RWPE2 (cell line): ENCODE results near the gene CDX1.

Experiments used
- ATAC-seq: fragments of 200-7000 bp; cut with Tn5 transposase; 3 replicates; pipeline ENCODE4 v1.9.1; 2021; ENCODE audit warnings: low read depth
- DNase-seq: peaks from one replicate; pipeline ENCODE4 v3.0.0-alpha.2; 2020; ENCODE audit warnings: low spot score
- H3K27ac ChIP-seq: fragments of 450-650 bp; 2 replicates; pipeline ENCODE4 v1.5.1; 2017; ENCODE audit warnings: mild to moderate bottlenecking; ENCODE audit not compliant: poor library complexity, severe bottlenecking
- H3K27me3 ChIP-seq: fragments of 250-450 bp; sonication (Bioruptor Pico); 2 replicates; pipeline ENCODE4 v1.5.1; 2021; ENCODE audit warnings: mild to moderate bottlenecking, moderate library complexity; ENCODE audit not compliant: insufficient read depth, poor library complexity, severe bottlenecking
- H3K36me3 ChIP-seq: fragments of 250-450 bp; sonication (Bioruptor Pico); 2 replicates; pipeline ENCODE4 v1.5.1; 2020; ENCODE audit warnings: low read depth, mild to moderate bottlenecking, moderate library complexity
- H3K4me1 ChIP-seq: fragments of 250-450 bp; sonication (Bioruptor Pico); 2 replicates; pipeline ENCODE4 v1.5.1; 2021; ENCODE audit warnings: mild to moderate bottlenecking, moderate library complexity; ENCODE audit not compliant: insufficient read depth, poor library complexity, severe bottlenecking
- H3K4me3 ChIP-seq: fragments of 250-450 bp; sonication (Bioruptor Pico); 2 replicates; pipeline ENCODE4 v1.5.1; 2021; ENCODE audit warnings: mild to moderate bottlenecking, moderate library complexity; ENCODE audit not compliant: severe bottlenecking
- H3K9me3 ChIP-seq: fragments of 250-450 bp; sonication (Bioruptor Pico); 2 replicates; pipeline ENCODE4 v1.5.1; 2021; ENCODE audit warnings: mild to moderate bottlenecking, moderate library complexity; ENCODE audit not compliant: severe bottlenecking
- TF ChIP-seq, protein P1 (sequence below): fragments of 450-650 bp; IDR thresholded peaks from one replicate; pipeline ENCODE4 v1.5.1; 2017; ENCODE audit warnings: mild to moderate bottlenecking, moderate library complexity; ENCODE audit not compliant: poor library complexity, severe bottlenecking

Gene CDX1

DNA sequence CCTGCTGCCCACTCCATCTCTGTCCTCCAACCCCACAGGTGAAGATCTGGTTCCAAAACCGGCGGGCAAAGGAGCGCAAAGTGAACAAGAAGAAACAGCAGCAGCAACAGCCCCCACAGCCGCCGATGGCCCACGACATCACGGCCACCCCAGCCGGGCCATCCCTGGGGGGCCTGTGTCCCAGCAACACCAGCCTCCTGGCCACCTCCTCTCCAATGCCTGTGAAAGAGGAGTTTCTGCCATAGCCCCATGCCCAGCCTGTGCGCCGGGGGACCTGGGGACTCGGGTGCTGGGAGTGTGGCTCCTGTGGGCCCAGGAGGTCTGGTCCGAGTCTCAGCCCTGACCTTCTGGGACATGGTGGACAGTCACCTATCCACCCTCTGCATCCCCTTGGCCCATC, 16.9 kb downstream of the CDX1 start:
- H3K4me1 ChIP-seq, result no peaks in the 10 kb centered on the region
- H3K4me3 ChIP-seq, result no peak overlapping the region
- H3K27me3 ChIP-seq, result peaks cover 7% of the 10 kb centered on the region
- no peaks in the 10 kb centered on the region for H3K9me3 ChIP-seq
- TF ChIP-seq, protein P1, sequence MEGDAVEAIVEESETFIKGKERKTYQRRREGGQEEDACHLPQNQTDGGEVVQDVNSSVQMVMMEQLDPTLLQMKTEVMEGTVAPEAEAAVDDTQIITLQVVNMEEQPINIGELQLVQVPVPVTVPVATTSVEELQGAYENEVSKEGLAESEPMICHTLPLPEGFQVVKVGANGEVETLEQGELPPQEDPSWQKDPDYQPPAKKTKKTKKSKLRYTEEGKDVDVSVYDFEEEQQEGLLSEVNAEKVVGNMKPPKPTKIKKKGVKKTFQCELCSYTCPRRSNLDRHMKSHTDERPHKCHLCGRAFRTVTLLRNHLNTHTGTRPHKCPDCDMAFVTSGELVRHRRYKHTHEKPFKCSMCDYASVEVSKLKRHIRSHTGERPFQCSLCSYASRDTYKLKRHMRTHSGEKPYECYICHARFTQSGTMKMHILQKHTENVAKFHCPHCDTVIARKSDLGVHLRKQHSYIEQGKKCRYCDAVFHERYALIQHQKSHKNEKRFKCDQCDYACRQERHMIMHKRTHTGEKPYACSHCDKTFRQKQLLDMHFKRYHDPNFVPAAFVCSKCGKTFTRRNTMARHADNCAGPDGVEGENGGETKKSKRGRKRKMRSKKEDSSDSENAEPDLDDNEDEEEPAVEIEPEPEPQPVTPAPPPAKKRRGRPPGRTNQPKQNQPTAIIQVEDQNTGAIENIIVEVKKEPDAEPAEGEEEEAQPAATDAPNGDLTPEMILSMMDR, result no peak
- no peaks in the 10 kb centered on the region for H3K36me3 ChIP-seq
- ATAC-seq (no peak), DNase-seq (no peak)
- H3K27ac ChIP-seq, result no peak overlapping the region

DNA sequence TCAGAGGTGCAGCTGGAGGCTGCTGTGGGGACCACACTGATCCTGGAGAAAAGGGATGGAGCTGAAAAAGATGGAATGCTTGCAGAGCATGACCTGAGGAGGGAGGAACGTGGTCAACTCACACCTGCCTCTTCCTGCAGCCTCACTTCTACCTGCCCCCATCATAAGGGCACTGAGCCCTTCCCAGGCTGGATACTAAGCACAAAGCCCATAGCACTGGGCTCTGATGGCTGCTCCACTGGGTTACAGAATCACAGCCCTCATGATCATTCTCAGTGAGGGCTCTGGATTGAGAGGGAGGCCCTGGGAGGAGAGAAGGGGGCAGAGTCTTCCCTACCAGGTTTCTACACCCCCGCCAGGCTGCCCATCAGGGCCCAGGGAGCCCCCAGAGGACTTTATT, 17.4 kb downstream of the CDX1 start:
- DNase-seq (no peak), ATAC-seq (no peak)
- peaks cover 12% of the 10 kb centered on the region for H3K27me3 ChIP-seq
- no peaks in the 10 kb centered on the region for H3K36me3 ChIP-seq
- TF ChIP-seq, protein P1, result no peak
- H3K27ac ChIP-seq, result no peak overlapping the region
- H3K9me3 ChIP-seq, result no peaks in the 10 kb centered on the region
- no peaks in the 10 kb centered on the region for H3K4me1 ChIP-seq
- H3K4me3 ChIP-seq, result no peak overlapping the region

DNA sequence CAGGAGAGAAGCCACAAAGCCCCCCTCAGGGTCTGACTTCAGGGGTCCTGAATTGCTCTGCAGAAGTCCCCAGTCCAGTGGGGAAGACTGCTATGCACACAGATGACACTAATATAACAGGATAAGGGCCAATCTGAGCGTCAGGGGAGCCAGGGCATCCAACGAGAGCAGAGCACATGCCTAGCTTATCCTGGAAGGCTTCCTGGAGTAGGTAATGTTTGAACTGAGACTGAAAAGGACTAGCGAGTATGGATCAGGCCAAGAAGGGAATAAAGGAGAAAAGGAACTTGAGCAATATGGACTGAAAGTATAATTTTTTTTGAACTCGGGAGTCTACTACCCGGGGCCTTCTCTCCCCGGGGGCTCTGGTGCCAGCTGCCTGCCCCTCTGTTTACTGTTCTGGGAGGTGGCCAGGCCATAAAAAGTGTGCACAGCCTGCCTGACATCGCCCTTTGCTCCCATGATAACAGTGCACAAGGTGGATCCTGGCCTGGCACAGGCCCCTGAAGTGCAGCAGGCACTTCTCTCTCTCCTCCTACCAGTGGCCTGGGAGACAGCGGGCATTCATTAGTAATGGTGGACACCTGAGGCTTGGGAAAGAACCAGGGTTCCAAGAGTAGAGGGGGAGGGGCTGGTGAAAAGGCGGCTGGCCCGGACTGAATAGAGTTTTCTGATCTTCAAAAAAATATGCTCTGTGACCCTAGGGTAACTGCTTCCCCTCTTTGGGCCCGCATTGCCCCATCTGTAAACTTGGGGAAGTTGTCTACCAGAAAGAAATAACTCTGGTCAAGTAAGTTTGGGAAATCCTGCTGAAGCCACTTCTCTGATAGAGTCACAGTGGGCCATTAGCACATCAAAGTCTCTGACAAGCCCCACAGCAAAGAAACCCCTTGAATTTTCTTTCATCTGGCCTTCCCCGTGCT, 18.7 kb downstream of the CDX1 start:
- Histone ChIP-seq H3K4me1 (no peaks in the 10 kb centered on the region), H3K27ac (no peak overlapping the region), H3K27me3 (peaks cover 25% of the 10 kb centered on the region), H3K4me3 (no peak overlapping the region), H3K9me3 (no peaks in the 10 kb centered on the region), H3K36me3 (no peaks in the 10 kb centered on the region)
- TF ChIP-seq, protein P1, result no peak
- ATAC-seq, result no peak
- no peak for DNase-seq

DNA sequence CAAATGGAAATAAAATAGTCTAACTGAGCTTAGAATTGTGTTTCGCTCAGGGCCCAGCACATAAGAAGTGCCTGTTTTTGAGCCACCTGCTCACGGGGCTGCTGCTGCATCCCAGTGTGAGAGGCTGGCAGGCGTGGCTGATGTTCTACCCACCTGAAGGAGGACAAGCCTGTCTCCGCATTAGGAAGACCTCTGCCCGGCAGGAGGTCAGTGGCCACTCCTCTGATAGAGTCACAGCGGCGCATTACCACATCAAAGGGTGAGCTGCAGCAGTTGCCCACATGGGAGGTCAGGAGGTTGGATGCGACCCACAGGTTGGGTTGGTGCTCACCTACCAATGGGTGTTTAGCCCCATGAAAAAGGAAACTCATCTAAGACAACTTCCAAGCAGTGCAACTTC, 19.6 kb downstream of the CDX1 start:
- Histone ChIP-seq H3K27ac (no peak overlapping the region), H3K9me3 (no peaks in the 10 kb centered on the region), H3K4me1 (no peaks in the 10 kb centered on the region), H3K36me3 (no peaks in the 10 kb centered on the region), H3K27me3 (peaks cover 34% of the 10 kb centered on the region), H3K4me3 (no peak overlapping the region)
- DNase-seq, result no peak
- ATAC-seq, result no peak
- TF ChIP-seq, protein P1, result no peak

DNA sequence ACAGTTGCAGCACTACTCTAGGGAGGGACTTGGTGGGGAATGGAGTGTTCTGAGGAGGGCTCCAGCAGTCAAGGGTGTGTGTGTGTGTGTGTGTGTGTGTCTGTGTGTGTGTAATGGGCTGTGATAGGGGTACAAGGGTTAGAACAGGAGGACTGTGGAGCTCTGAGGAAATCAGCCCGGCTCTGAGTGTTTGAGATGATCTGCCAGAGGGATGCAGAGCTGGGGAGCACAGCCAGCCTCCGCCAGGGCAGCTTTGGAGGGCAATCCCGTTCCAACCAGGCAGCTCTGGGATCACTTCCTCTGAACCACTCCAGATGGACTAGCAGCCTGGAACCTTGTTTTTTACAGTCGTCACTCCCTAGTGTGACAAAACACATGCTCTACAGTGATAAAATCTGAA, 20.3 kb downstream of the CDX1 start:
- Histone ChIP-seq H3K36me3 (no peaks in the 10 kb centered on the region), H3K4me1 (no peaks in the 10 kb centered on the region), H3K27ac (no peak overlapping the region), H3K9me3 (no peaks in the 10 kb centered on the region), H3K27me3 (peaks cover 38% of the 10 kb centered on the region), H3K4me3 (no peak overlapping the region)
- DNase-seq (no peak), ATAC-seq (no peak)
- TF ChIP-seq, protein P1, result no peak
